Activated CD4-positive, alpha-beta T cell treated with anti-CD3 and anti-CD28 coated beads, Interleukin-2, amount 50 U/mL, for 24 hours (primary cell): ENCODE data around the gene OR8K3.

ENCODE experiments used
- DNase-seq, 2 donors: peaks; one replicate each; pipeline ENCODE4 v3.0.0-alpha.2; 2020; ENCODE audit warnings: low read depth in 1 of 2, low spot score in 1 of 2

The OR8K3 gene

DNA sequence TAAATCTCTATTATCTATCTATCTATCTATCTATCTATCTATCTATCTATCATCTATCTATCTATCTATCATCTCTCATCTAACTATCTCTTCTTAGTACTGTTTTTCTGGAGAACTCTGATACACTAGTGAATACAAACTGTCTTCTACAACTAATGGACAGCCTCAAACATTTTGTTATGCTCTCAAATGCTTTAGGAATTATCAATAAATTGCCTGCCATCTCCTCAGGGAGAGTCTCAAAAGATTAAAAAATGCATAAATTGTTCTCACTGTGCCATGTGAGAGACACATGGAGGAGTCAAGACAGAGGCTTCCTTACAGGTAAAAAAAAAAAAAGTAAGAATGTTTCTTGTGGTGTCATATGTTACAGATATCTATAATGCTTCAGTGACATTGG, at the start of gene OR8K3:
OR8K3 (plus strand) TSS at position 301 of the 400 bp plus-strand sequence. CDS start 3,163 bp downstream, outside the sequence.
- DNase-seq, result no peak

DNA sequence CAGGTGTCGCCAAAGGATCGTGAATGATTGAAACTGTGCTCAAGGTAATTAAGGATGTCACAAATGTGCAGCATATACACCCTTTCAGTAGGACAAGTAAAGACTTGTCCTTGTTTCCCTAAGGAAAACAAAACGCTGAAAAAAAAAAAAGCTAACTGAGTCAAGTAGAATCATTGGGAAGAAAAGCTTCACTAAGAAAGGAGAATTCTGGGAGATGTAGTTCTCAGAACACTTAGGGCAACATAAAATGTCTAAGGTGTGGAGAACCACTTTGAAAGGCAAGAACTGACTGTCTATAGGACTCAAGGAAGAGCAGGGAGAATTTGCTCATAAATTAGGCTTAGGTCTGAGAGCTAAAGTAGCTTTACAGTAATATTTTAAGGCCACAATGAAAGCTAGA, 43.9 kb upstream of the OR8K3 start:
- DNase-seq, result no peak

DNA sequence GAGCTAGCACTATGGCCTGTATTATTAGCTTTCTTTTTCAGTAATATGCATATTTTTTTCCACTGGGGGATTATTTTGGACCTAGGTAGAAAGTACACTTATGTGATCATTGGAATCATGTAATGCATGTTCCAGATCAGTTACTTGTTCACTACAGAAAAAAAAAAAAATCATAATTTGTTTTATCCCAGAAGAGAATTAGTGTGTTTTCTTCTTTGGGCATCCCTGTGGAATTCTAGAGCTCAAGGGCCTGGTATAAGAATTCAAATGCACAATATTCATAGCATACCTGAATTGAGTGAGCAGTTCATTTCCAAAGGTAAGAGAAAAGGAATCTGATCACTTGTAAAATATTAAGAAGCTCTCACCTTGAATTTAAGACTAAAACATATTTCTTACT, 41.1 kb upstream of the OR8K3 start, which contains the start of gene OR5T1:
OR5T1 (plus strand) TSS at position 301 of the 400 bp plus-strand sequence. CDS start 1,485 bp downstream, outside the sequence.
- no peak for DNase-seq

DNA sequence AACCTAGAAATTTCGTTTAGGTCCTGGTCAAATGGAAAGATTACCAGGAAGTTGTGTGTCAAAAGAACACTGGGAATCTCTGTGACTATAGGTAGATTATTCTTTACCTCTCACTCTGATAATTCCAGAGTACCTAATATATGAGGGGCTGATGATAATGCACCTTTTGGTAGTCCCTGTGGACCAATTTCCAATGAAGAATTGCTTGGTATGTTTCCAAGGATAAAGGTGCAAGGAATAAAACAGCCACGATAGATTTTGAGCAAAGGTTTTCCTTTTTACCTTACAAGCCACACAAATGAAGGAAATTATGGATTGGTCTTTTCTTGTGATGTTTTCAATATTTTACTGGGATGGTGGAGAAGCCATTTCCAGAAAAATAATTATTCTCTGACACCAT, 22.8 kb upstream of the OR8K3 start, which contains the start of gene OR8H1:
OR8H1 (minus strand) TSS at position 101 of the 400 bp plus-strand sequence. CDS start 1,192 bp downstream, outside the sequence.
- DNase-seq, result no peak

DNA sequence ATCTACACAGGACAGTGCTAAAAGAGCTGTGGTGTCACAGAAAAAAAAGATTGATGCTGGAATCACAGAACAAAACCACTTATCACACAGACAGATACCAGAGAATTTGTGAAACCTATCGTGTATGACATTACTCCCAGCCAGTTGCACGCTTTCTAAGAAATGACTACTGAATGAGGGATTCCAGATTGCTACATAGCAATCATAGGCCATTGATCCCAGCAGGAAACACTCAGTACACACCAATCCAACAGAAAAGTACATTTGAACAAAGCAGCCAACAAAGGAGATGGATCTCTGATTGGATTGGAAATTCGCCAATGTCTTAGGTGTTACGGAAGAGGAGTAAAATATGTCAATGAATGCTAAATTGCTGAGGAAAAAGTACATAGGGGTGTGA, 18.0 kb upstream of the OR8K3 start:
- DNase-seq, result no peak

DNA sequence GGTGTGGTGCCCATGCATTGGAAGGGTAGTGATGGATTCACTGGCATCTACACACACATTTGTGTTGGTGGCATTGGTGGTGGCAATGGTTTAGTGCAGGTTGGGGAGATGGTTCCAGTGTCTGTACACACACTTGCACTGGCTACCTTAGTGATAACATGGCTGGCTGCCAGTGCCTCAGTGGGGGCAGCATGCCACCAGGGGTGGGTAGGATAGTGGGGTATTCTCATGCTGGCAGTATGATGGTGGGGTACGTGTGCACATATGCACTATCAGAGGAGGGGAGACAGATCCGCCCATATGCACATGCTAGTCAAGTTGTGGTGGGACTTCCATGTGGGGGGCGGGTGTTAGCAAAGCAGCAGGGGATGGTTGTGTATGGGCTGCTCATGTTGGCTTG, 7.1 kb upstream of the OR8K3 start:
- DNase-seq, result no peak

DNA sequence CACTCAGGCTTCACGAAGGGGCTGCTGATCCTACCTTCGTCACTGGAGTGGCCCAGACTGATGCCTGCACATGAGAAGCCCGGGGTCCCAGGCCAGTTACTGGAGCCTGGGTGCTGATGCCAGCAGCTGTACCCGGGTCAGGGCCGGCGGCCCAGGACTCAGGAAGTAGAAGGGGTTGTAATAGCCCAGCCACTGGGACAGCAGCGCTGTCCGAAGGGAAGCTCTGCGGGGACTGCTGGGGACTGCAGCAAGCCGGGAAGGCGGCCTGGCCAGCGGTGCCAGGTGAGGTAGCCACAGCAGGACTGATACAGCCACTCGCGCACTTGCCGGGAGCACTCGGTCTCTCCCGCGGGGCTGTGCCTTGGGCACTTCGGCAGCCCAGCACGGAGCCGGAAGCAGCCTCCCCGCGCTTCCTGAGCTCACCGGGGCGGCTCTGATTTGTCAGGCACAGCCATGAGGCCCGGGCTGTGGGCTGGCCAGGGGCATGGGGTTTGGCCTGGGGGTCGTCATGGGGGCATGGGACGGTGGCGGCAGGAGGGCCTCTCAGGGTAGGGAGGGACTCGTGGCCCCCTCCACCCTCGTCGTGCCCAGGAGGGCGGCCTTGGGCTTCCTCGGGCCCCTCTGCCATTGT, 17.0 kb downstream of the OR8K3 start:
- no peak for DNase-seq

DNA sequence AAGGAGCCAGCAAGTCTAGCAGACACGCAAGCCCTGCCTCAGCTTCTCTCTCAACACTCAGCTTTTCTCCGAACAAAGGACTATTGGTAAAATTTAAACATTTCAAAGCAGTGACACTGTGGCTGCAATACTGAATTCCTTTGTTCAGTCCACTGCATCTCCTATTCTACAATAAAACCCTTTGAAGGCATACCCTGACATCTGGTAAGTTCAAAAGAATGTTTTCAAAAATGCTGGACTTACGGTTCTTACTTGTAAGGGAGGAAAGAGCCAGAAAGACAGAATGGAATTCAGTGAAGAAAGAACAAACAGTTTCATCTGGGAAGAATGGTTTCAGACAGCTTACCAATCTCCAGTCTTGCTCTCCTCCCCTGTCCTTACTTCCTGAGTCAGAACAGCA, 18.2 kb downstream of the OR8K3 start:
- no peak for DNase-seq

DNA sequence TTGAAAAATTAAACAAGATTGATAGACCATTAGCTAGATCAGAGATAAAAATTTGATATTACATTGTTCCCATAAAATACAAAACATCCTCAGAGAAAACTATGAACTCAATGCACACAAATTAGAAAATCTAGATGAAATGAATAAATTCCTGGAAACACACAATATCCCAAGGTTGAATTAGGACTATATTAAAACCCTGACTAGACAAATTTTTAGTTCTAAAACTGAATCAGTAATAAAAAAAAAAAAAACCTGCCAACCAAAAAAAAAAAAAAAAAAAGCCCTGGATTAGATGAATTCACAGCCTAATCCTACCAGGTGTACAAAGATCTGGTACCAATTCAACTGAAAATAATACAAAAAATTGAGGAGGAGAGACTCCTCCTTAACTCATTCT, 25.3 kb downstream of the OR8K3 start:
- DNase-seq, result no peak

DNA sequence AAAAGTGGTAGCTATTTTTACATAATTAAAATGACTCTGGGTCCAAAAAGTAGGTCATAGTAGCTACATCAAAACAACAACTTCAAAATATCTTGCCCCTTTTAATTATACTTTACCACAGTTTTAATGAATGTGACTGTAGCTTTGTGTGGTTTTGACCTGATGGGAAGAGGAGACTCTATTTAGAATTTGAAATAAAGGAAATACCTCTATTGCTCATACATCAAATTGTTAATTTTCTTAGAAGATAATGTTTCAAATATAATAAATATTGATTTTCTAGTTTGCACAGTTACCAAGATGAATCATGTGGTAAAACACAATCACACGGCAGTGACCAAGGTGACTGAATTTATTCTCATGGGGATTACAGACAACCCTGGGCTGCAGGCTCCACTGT, 30.8 kb downstream of the OR8K3 start, which contains the start of gene OR8K1:
OR8K1 (plus strand) TSS at position 301 of the 400 bp plus-strand sequence; CDS start at position 301, 0 bp downstream.
- no peak for DNase-seq

DNA sequence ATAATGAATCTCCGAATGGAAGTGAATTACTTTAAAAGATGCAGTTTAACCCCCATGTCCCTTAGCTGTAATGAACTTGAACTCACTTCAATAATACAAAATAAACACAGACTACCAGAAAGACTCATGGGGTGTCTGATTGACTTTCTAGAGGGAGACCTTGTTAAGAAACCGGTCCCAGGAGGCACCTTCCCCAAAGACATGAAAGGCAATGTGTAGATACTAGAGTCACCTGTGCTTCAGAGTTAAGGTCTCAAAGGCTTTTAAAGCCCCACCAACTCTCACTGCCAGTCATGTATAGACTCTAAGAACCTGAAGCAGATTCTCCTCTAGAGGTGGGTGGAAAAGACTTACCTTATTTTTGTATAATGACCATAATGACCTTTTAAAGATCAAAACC, 39.0 kb downstream of the OR8K3 start, which contains the start of gene OR8J1:
OR8J1 (plus strand) TSS at position 301 of the 400 bp plus-strand sequence. CDS start 5,956 bp downstream, outside the sequence.
- DNase-seq, result no peak
